A673 (cell line): Measurements from ENCODE around the gene CHKB.

Source experiments
- CTCF ChIP-seq: fragments of 300-800, 200-600 bp; sonication (generic); conservative IDR thresholded peaks from 2 replicates; pipeline ENCODE4 v1.5.1; 2017; ENCODE audit warnings: low read depth, mild to moderate bottlenecking, antibody characterized with exemption, low read length, moderate library complexity, mixed read lengths
- EZH2 ChIP-seq: fragments of 200-600 bp; sonication (generic); IDR thresholded peaks from 2 replicates; pipeline ENCODE4 v1.6.1; 2017; ENCODE audit warnings: borderline replicate concordance, low read depth, mild to moderate bottlenecking, mixed read lengths, antibody characterized with exemption, low read length; ENCODE audit not compliant: poor library complexity, severe bottlenecking

- TF ChIP-seq CTCF (no peak), EZH2 (no peak)
These were observed 7.2 kb downstream of the CHKB start for GRCh38 chr22:50575426-50575941.
